ENCODE data around the gene OXA1L.

The OXA1L gene

DNA sequence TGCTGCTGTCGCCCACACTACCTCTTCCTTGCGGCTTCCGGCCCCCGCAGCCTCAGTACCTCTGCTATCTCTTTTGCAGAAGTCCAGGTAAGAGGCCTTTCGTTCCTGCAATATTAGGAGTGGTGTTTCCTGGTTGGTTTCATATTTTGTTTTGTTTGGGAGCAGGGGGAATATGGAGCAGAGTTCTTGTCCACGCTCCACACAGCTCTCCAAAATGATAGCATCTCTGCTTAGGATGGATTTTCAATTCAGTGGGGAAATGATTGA lies 768 bp downstream of the OXA1L start:
- H3K36me3 ChIP-seq (ENCODE audit: control insufficient read depth, low read length) = peaks cover 64% of the 10 kb centered on the region
- H3K9me3 ChIP-seq (ENCODE audit: control insufficient read depth, insufficient read depth, low read length) = no peaks in the 10 kb centered on the region
- no peaks in the 10 kb centered on the region for H3K27me3 ChIP-seq (ENCODE audit: control insufficient read depth, low read length)
- no peaks in the 10 kb centered on the region for H4K20me1 ChIP-seq (ENCODE audit: control insufficient read depth, insufficient read depth, low read depth, low read length)
- peak overlapping the region; percentile 88 for H3K4me3 ChIP-seq (ENCODE audit: low read length)
- TF ChIP-seq, protein P1, sequence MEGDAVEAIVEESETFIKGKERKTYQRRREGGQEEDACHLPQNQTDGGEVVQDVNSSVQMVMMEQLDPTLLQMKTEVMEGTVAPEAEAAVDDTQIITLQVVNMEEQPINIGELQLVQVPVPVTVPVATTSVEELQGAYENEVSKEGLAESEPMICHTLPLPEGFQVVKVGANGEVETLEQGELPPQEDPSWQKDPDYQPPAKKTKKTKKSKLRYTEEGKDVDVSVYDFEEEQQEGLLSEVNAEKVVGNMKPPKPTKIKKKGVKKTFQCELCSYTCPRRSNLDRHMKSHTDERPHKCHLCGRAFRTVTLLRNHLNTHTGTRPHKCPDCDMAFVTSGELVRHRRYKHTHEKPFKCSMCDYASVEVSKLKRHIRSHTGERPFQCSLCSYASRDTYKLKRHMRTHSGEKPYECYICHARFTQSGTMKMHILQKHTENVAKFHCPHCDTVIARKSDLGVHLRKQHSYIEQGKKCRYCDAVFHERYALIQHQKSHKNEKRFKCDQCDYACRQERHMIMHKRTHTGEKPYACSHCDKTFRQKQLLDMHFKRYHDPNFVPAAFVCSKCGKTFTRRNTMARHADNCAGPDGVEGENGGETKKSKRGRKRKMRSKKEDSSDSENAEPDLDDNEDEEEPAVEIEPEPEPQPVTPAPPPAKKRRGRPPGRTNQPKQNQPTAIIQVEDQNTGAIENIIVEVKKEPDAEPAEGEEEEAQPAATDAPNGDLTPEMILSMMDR (IDR thresholded peaks at IDR 0.05; ENCODE audit: low read depth, low read length, poor library complexity, severe bottlenecking) = no peak
- no peak for TF ChIP-seq EZH2phosphoT487 (IDR thresholded peaks at IDR 0.05; ENCODE audit: borderline replicate concordance, low read length)
- H3F3A ChIP-seq (ENCODE audit: control insufficient read depth, insufficient read depth) = peaks cover 14% of the 10 kb centered on the region; the same call in 1 of the 2 replicates
- peak overlapping the region; percentile 71 for H3K27ac ChIP-seq (ENCODE audit: low read depth, low read length)
- peak overlapping the region; percentile 83 for H3K4me2 ChIP-seq (ENCODE audit: low read length)
- peaks cover 52% of the 10 kb centered on the region for H3K4me1 ChIP-seq (ENCODE audit: control insufficient read depth, low read length)
- no peaks in the 10 kb centered on the region for H3K9me2 ChIP-seq (replicated peaks; ENCODE audit: control insufficient read depth, low read length)
- peaks cover 71% of the 10 kb centered on the region for H3K79me2 ChIP-seq (ENCODE audit: control insufficient read depth, low read length)

DNA sequence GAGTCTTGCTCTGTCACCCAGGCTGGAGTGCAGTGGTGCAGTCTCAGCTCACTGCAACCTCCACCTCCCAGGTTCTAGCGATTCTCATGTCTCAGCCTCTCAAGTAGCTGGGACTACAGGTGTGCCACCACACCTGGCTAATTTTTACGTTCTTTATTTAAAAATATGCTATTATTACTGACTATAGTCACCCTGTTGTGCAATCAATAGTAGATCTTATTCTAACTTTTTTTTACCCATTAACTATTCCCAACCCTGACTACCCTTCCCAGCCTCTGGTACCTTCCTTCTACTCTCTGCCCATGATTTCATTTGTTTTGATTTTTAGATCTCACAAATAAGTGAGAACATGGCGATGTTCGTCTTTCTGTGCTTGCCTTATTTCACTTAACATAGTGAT lies 2.5 kb downstream of the OXA1L start:
- Histone ChIP-seq H3K4me1 (ENCODE audit: control insufficient read depth, low read length) (peaks cover 40% of the 10 kb centered on the region), H3F3A (ENCODE audit: control insufficient read depth, insufficient read depth) (peaks cover 25% of the 10 kb centered on the region), H3K36me3 (ENCODE audit: control insufficient read depth, low read length) (peaks cover 75% of the 10 kb centered on the region), H3K79me2 (ENCODE audit: control insufficient read depth, low read length) (peaks cover 71% of the 10 kb centered on the region), H3K4me3 (ENCODE audit: low read length) (no peak overlapping the region), H3K27ac (ENCODE audit: low read depth, low read length) (no peak overlapping the region), H4K20me1 (ENCODE audit: control insufficient read depth, insufficient read depth, low read depth, low read length) (no peaks in the 10 kb centered on the region), H3K9me2 (replicated peaks; ENCODE audit: control insufficient read depth, low read length) (no peaks in the 10 kb centered on the region), H3K9me3 (ENCODE audit: control insufficient read depth, insufficient read depth, low read length) (no peaks in the 10 kb centered on the region), H3K4me2 (ENCODE audit: low read length) (no peak overlapping the region; the same call in 1 of the 2 replicates), H3K27me3 (ENCODE audit: control insufficient read depth, low read length) (no peaks in the 10 kb centered on the region)
- TF ChIP-seq, protein P1 (IDR thresholded peaks at IDR 0.05; ENCODE audit: low read depth, low read length, poor library complexity, severe bottlenecking) = no peak
- TF ChIP-seq EZH2phosphoT487 (IDR thresholded peaks at IDR 0.05; ENCODE audit: borderline replicate concordance, low read length) = no peak

DNA sequence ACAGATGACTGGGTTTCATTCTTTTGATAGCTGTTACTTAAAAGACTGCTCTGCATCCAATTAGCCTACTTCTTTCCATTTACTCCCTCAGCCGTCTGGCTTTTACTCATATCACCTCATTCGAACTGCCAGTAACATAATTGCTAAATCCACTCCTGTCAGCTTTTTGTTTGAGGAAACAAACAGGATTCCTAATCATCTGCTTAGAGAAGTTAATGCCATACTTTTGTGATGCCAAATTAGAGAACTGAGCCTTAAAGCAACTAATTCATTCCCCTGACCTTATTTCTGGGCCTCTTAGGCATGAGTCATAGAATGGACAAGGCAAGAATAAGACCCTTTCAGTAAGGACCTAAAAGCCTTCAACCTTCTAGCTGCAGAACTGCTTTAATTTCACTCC lies 2.9 kb downstream of the OXA1L start:
- Histone ChIP-seq H3K9me2 (replicated peaks; ENCODE audit: control insufficient read depth, low read length) (no peaks in the 10 kb centered on the region), H3K4me1 (ENCODE audit: control insufficient read depth, low read length) (peaks cover 38% of the 10 kb centered on the region), H3K27me3 (ENCODE audit: control insufficient read depth, low read length) (no peaks in the 10 kb centered on the region), H3F3A (ENCODE audit: control insufficient read depth, insufficient read depth) (peaks cover 28% of the 10 kb centered on the region), H3K36me3 (ENCODE audit: control insufficient read depth, low read length) (peaks cover 77% of the 10 kb centered on the region), H4K20me1 (ENCODE audit: control insufficient read depth, insufficient read depth, low read depth, low read length) (no peaks in the 10 kb centered on the region), H3K4me3 (ENCODE audit: low read length) (no peak overlapping the region), H3K9me3 (ENCODE audit: control insufficient read depth, insufficient read depth, low read length) (no peaks in the 10 kb centered on the region), H3K27ac (ENCODE audit: low read depth, low read length) (no peak overlapping the region), H3K79me2 (ENCODE audit: control insufficient read depth, low read length) (peaks cover 70% of the 10 kb centered on the region), H3K4me2 (ENCODE audit: low read length) (no peak overlapping the region; the same call in 1 of the 2 replicates)
- TF ChIP-seq EZH2phosphoT487 (IDR thresholded peaks at IDR 0.05; ENCODE audit: borderline replicate concordance, low read length) = no peak
- TF ChIP-seq, protein P1 (IDR thresholded peaks at IDR 0.05; ENCODE audit: low read depth, low read length, poor library complexity, severe bottlenecking) = no peak

Data from DOHH2 (cell line).